Lung (tissue), 12 donors: ENCODE results near the gene BCAS3. TPM values are rescaled to one million over a fixed set of nuclear protein-coding genes. Genes with fewer than 3 reads are reported as not detected.

Experiments
- ATAC-seq: fragments of 200-7000 bp; cut with Tn5 transposase; one replicate; pipeline ENCODE4 v1.9.1; 2020; ENCODE audit warnings: moderate number of reproducible peaks; ENCODE audit not compliant: insufficient read depth, low FRiP score
- DNase-seq, 3 donors: peaks; one replicate each; pipeline ENCODE4 v3.0.0-alpha.2; 2013 to 2017
- H3K27ac ChIP-seq, 2 donors: one replicate each; pipeline ENCODE4 v1.5.1; 2013; ENCODE audit warnings: mild to moderate bottlenecking in 2 of 2, moderate library complexity in 2 of 2, control low read depth in 1 of 2, inconsistent platforms in 1 of 2, low read depth in 1 of 2, low read length in 1 of 2
- H3K27me3 ChIP-seq, 3 donors: one replicate each; pipeline ENCODE4 v1.5.1; 2013; ENCODE audit warnings: low read length in 2 of 3; ENCODE audit not compliant: control insufficient read depth in 3 of 3, insufficient read depth in 3 of 3
- H3K36me3 ChIP-seq, 4 donors: one replicate each; pipeline ENCODE4 v1.5.1; 2013; ENCODE audit warnings: low read length in 4 of 4, mild to moderate bottlenecking in 1 of 4, moderate library complexity in 1 of 4; ENCODE audit not compliant: control insufficient read depth in 4 of 4, insufficient read depth in 4 of 4
- H3K4me1 ChIP-seq, 5 donors: one replicate each; pipeline ENCODE4 v1.5.1; 2013; ENCODE audit warnings: low read length in 5 of 5, mild to moderate bottlenecking in 2 of 5, moderate library complexity in 1 of 5; ENCODE audit not compliant: control insufficient read depth in 5 of 5, insufficient read depth in 5 of 5
- H3K4me3 ChIP-seq: one replicate; pipeline ENCODE4 v1.5.1; 2013; ENCODE audit warnings: mild to moderate bottlenecking, control low read depth, moderate library complexity
- H3K9ac ChIP-seq, 2 donors: one replicate each; pipeline ENCODE4 v1.5.1; 2013; ENCODE audit warnings: low read length in 2 of 2, control low read depth in 1 of 2; ENCODE audit not compliant: insufficient read depth in 1 of 2
- H3K9me3 ChIP-seq, 4 donors: one replicate each; pipeline ENCODE4 v1.5.1; 2013; ENCODE audit warnings: low read length in 3 of 4, mild to moderate bottlenecking in 1 of 4, moderate library complexity in 1 of 4; ENCODE audit not compliant: control insufficient read depth in 4 of 4, insufficient read depth in 3 of 4
- WGBS, 2 donors: extraction: QIAGEN DNeasy Blood & Tissue Kit; methylation state at CpG; one replicate each; pipeline ENCODE4 v1.1.7; 2013; 5-methylcytosine and 5-hydroxymethylcytosine counted together
- polyA plus RNA-seq, 2 donors: library from polyadenylated mRNA; stranded (reverse); fragments of 200-250 nt; gene quantifications; one replicate each; pipeline ENCODE4 v1.2.1, GENCODE V29; 2013
- total RNA-seq, 2 donors: library from RNA; depleted of rRNA in 1 of 2; stranded (reverse); fragments of >200 nt in 1 of 2; gene quantifications; one replicate each; pipeline ENCODE4 v1.2.1, GENCODE V29; 2014 to 2021
- TF ChIP-seq, protein P1 (sequence below): IDR thresholded peaks from 2 replicates; pipeline ENCODE4 v1.5.1; 2012; ENCODE audit warnings: mild to moderate bottlenecking; ENCODE audit errors: control extremely low read depth, extremely low read depth
- donor health status: control.
- donor health status: control.
- donor health status: Bipolar disorder and iron deficiency.
- donor health status: healthy.
- donor health status: DM: yes; HTN: yes; CAD: no.

BCAS3 gene
- total and polyA plus RNA-seq, 4 donors: 4.0 to 101 (median 20.3) TPM

- Histone ChIP-seq H3K4me1 (peaks cover 0 to 43% (median 21%) of the 10 kb centered on the region in 5 donors), H3K9me3 (no peaks in the 10 kb centered on the region), H3K4me3 (no peak overlapping the region), H3K9ac (no peak overlapping the region), H3K36me3 (no peaks in the 10 kb centered on the region), H3K27ac (peak overlapping the region in 1 of 2 donors; percentile 29), H3K27me3 (no peaks in the 10 kb centered on the region)
- 77 to 90% methylated on average over 5 of the region's 5 CpGs for WGBS, 2 donors
- TF ChIP-seq, protein P1, sequence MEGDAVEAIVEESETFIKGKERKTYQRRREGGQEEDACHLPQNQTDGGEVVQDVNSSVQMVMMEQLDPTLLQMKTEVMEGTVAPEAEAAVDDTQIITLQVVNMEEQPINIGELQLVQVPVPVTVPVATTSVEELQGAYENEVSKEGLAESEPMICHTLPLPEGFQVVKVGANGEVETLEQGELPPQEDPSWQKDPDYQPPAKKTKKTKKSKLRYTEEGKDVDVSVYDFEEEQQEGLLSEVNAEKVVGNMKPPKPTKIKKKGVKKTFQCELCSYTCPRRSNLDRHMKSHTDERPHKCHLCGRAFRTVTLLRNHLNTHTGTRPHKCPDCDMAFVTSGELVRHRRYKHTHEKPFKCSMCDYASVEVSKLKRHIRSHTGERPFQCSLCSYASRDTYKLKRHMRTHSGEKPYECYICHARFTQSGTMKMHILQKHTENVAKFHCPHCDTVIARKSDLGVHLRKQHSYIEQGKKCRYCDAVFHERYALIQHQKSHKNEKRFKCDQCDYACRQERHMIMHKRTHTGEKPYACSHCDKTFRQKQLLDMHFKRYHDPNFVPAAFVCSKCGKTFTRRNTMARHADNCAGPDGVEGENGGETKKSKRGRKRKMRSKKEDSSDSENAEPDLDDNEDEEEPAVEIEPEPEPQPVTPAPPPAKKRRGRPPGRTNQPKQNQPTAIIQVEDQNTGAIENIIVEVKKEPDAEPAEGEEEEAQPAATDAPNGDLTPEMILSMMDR: no peak
- DNase-seq (peak in 2 of 3 donors; percentile 68 to 76), ATAC-seq (no peak)
These were observed 647.3 kb downstream of the BCAS3 start for GRCh38 chr17:61324950-61325349.

- Histone ChIP-seq H3K9ac (no peak overlapping the region), H3K4me1 (peaks cover 0 to 43% (median 21%) of the 10 kb centered on the region in 5 donors), H3K9me3 (no peaks in the 10 kb centered on the region), H3K27ac (peak overlapping the region in 1 of 2 donors; percentile 29), H3K27me3 (no peaks in the 10 kb centered on the region), H3K36me3 (no peaks in the 10 kb centered on the region), H3K4me3 (no peak overlapping the region)
- peak; percentile 75 to 87 (median 86) for DNase-seq
- no peak for ATAC-seq
- TF ChIP-seq, protein P1: no peak
- WGBS, 2 donors: 65 to 77% methylated on average over 6 of the region's 6 CpGs
These were observed 647.9 kb downstream of the BCAS3 start for GRCh38 chr17:61325382-61326073.

DNA sequence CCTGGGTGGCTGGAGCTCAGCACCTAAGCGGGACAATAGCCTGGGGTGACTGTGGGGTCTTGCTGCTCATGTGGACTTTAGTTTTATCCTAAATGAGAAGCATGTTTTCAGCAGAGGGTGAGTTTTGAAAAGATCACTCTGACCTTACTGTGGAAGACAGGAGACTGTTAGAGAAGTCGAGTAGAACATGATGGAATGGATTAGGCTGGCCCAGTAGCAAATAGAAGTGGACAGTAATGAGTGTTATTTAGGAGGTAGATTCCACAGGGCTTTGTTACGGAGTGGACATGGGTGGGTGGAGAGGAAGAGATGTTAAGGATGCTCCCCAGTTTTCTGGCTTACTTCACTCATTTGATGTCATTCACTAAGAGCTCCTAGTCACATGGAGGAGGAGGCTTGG, 648.7 kb downstream of the BCAS3 start:
- Histone ChIP-seq H3K27ac (no peak overlapping the region), H3K27me3 (no peaks in the 10 kb centered on the region), H3K4me3 (no peak overlapping the region), H3K4me1 (peaks cover 5 to 43% (median 21%) of the 10 kb centered on the region in 5 donors), H3K9ac (no peak overlapping the region), H3K36me3 (no peaks in the 10 kb centered on the region), H3K9me3 (no peaks in the 10 kb centered on the region)
- WGBS, 2 donors: 91 to 92% methylated on average over 3 of the region's 3 CpGs
- TF ChIP-seq, protein P1: no peak
- ATAC-seq (no peak), DNase-seq (no peak)
